ENCODE results near the gene PLOD1.

DNA sequence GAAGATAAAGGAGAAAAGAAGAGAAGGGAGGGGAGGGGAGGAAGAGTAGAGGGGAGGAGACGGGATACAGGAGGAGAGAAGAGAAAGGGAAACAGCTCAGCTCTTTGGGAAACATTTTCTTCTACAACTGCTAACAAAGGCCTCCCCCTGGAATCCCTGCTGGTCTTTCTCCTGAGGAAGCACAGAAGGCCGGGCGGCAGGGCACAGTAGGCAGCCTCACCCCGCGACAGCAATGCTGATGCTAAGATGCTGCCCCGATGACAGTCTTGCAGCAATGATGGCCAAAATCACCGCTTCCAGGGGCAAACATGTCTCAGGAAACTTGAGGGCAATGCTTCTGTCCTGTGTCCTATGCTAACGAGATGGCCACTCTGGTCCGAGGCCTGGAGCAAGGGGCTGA is 13.5 kb upstream of the PLOD1 start:
- TF ChIP-seq, protein P1, sequence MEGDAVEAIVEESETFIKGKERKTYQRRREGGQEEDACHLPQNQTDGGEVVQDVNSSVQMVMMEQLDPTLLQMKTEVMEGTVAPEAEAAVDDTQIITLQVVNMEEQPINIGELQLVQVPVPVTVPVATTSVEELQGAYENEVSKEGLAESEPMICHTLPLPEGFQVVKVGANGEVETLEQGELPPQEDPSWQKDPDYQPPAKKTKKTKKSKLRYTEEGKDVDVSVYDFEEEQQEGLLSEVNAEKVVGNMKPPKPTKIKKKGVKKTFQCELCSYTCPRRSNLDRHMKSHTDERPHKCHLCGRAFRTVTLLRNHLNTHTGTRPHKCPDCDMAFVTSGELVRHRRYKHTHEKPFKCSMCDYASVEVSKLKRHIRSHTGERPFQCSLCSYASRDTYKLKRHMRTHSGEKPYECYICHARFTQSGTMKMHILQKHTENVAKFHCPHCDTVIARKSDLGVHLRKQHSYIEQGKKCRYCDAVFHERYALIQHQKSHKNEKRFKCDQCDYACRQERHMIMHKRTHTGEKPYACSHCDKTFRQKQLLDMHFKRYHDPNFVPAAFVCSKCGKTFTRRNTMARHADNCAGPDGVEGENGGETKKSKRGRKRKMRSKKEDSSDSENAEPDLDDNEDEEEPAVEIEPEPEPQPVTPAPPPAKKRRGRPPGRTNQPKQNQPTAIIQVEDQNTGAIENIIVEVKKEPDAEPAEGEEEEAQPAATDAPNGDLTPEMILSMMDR (IDR thresholded peaks at IDR 0.05; ENCODE audit: poor library complexity, severe bottlenecking), result no peak
- TF ChIP-seq RAD21 (conservative IDR thresholded peaks at IDR 0.05) (no peak), EZH2 (IDR thresholded peaks at IDR 0.05; ENCODE audit: borderline replicate concordance, insufficient read depth, low read length, poor library complexity, severe bottlenecking) (no peak), EP300 (conservative IDR thresholded peaks at IDR 0.05; ENCODE audit: poor library complexity, severe bottlenecking) (no peak), MXI1 (conservative IDR thresholded peaks at IDR 0.05; ENCODE audit: poor library complexity, severe bottlenecking) (no peak), POLR2AphosphoS5 (IDR thresholded peaks at IDR 0.05) (no peak), TAF1 (IDR thresholded peaks at IDR 0.05; ENCODE audit: low read depth) (no peak)
- TF ChIP-seq, protein P2, sequence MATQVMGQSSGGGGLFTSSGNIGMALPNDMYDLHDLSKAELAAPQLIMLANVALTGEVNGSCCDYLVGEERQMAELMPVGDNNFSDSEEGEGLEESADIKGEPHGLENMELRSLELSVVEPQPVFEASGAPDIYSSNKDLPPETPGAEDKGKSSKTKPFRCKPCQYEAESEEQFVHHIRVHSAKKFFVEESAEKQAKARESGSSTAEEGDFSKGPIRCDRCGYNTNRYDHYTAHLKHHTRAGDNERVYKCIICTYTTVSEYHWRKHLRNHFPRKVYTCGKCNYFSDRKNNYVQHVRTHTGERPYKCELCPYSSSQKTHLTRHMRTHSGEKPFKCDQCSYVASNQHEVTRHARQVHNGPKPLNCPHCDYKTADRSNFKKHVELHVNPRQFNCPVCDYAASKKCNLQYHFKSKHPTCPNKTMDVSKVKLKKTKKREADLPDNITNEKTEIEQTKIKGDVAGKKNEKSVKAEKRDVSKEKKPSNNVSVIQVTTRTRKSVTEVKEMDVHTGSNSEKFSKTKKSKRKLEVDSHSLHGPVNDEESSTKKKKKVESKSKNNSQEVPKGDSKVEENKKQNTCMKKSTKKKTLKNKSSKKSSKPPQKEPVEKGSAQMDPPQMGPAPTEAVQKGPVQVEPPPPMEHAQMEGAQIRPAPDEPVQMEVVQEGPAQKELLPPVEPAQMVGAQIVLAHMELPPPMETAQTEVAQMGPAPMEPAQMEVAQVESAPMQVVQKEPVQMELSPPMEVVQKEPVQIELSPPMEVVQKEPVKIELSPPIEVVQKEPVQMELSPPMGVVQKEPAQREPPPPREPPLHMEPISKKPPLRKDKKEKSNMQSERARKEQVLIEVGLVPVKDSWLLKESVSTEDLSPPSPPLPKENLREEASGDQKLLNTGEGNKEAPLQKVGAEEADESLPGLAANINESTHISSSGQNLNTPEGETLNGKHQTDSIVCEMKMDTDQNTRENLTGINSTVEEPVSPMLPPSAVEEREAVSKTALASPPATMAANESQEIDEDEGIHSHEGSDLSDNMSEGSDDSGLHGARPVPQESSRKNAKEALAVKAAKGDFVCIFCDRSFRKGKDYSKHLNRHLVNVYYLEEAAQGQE (IDR thresholded peaks at IDR 0.05; ENCODE audit: borderline replicate concordance), result no peak
